Common myeloid progenitor, CD34-positive (primary cell): Measurements from ENCODE around the gene CFAP97.

ENCODE experiments used
- CTCF ChIA-PET: fragments of 350-600 bp; sonication (Branson Sonifier 250); formaldehyde crosslinking; loops from one replicate; lab custom pipeline; 2021; ENCODE audit warnings: antibody characterized with exemption; lab: Charles Lee
- POLR2A ChIA-PET: fragments of 350-600 bp; sonication (Branson Sonifier 250); formaldehyde crosslinking; loops from one replicate; lab custom pipeline; 2021; ENCODE audit warnings: antibody characterized with exemption; lab: Charles Lee
- DNase-seq, 3 donors: peaks; one replicate each; pipeline versions ENCODE4 v3.0.0 to v3.0.0-alpha.2; 2013
- H3K27ac ChIP-seq, 2 experiments: 1 replicate in 1 of 2; 2 replicates in 1 of 2; pipeline ENCODE4 v1.7.0; 2013; ENCODE audit warnings: inconsistent platforms in 2 of 2, low read length in 2 of 2, mild to moderate bottlenecking in 2 of 2, low read depth in 1 of 2, moderate library complexity in 1 of 2; ENCODE audit not compliant: severe bottlenecking in 2 of 2, insufficient read depth in 1 of 2, poor library complexity in 1 of 2
- H3K27me3 ChIP-seq, 5 experiments: replicated peaks in 2 of 5; 1 replicate in 3 of 5; 2 replicates in 2 of 5; pipeline versions ENCODE4 v1.6.1 to v1.7.0; 2013; ENCODE audit warnings: low read length in 4 of 5, mild to moderate bottlenecking in 2 of 5, moderate library complexity in 2 of 5, inconsistent platforms in 1 of 5; ENCODE audit not compliant: insufficient read depth in 5 of 5, control insufficient read depth in 4 of 5
- H3K36me3 ChIP-seq, 4 experiments: 1 replicate in 2 of 4; 2 replicates in 2 of 4; pipeline versions ENCODE4 v1.6.1 to v1.7.0; 2013; ENCODE audit warnings: low read length in 3 of 4, control low read depth in 1 of 4, mild to moderate bottlenecking in 1 of 4; ENCODE audit not compliant: control insufficient read depth in 4 of 4, insufficient read depth in 4 of 4
- H3K4me1 ChIP-seq, 4 experiments: 1 replicate in 3 of 4; 2 replicates in 1 of 4; pipeline versions ENCODE4 v1.6.1 to v1.7.1; 2013; ENCODE audit warnings: low read length in 3 of 4, mild to moderate bottlenecking in 3 of 4, control low read depth in 1 of 4, inconsistent platforms in 1 of 4, moderate library complexity in 1 of 4; ENCODE audit not compliant: control insufficient read depth in 4 of 4, insufficient read depth in 4 of 4; ENCODE audit errors: control extremely low read depth in 1 of 4
- H3K4me3 ChIP-seq, 7 experiments: 1 replicate in 4 of 7; 2 replicates in 3 of 7; pipeline versions ENCODE4 v1.5.1 to v1.7.0; 2013; ENCODE audit warnings: mild to moderate bottlenecking in 7 of 7, low read length in 6 of 7, moderate library complexity in 6 of 7, inconsistent platforms in 2 of 7, low read depth in 2 of 7, control low read depth in 1 of 7; ENCODE audit not compliant: insufficient read depth in 4 of 7, control insufficient read depth in 1 of 7; ENCODE audit errors: extremely low read depth in 1 of 7
- H3K9me3 ChIP-seq, 5 experiments: 1 replicate in 4 of 5; 2 replicates in 1 of 5; pipeline versions ENCODE4 v1.6.1 to v1.7.1; 2013; ENCODE audit warnings: low read length in 4 of 5, mild to moderate bottlenecking in 2 of 5, inconsistent platforms in 1 of 5, low read depth in 1 of 5, moderate library complexity in 1 of 5; ENCODE audit not compliant: control insufficient read depth in 4 of 5, insufficient read depth in 2 of 5; ENCODE audit errors: control extremely low read depth in 1 of 5
- WGBS: methylation state at CpG from one replicate; pipeline ENCODE4 v1.1.5; 2013; ENCODE audit not compliant: insufficient coverage; 5-methylcytosine and 5-hydroxymethylcytosine counted together

CFAP97 gene

GRCh38 chr4:185138161-185138560 is 65.6 kb downstream of the CFAP97 start:
- no peaks in the 10 kb centered on the region for H3K36me3 ChIP-seq
- no peak overlapping the region for H3K4me3 ChIP-seq
- H3K27ac ChIP-seq, result no peak overlapping the region
- ChIA-PET CTCF (interaction anchor here (2.9 kb wide), 1 partner anchor 15 kb away, joined by 8 read pairs; no protein-coding TSS in a partner anchor), POLR2A (no interaction called here)
- 83% methylated on average over 5 of the region's 10 CpGs for WGBS
- DNase-seq, result no peak
- H3K4me1 ChIP-seq, result peaks cover 0 to 8% (median 7%) of the 10 kb centered on the region in 4 experiments
- H3K27me3 ChIP-seq, result peaks cover 0 to 8% (median 2%) of the 10 kb centered on the region in 5 experiments
- no peaks in the 10 kb centered on the region for H3K9me3 ChIP-seq

- Histone ChIP-seq H3K36me3 (no peaks in the 10 kb centered on the region), H3K4me3 (no peak overlapping the region), H3K9me3 (no peaks in the 10 kb centered on the region), H3K27me3 (peaks cover 0 to 8% (median 2%) of the 10 kb centered on the region in 5 experiments), H3K4me1 (peaks cover 0 to 2% (median 1%) of the 10 kb centered on the region in 4 experiments), H3K27ac (no peak overlapping the region)
- CTCF ChIA-PET, result interaction anchor here (1.2 to 1.6 kb wide), 4 partner anchors 89 to 114 kb away, joined by 3 to 5 read pairs (median 4); no protein-coding TSS in a partner anchor
- POLR2A ChIA-PET, result no interaction called here
- DNase-seq, result no peak
- 89% methylated on average over 22 of the region's 24 CpGs for WGBS
These were observed 66.4 kb downstream of the CFAP97 start for GRCh38 chr4:185137233-185137925.

GRCh38 chr4:185134307-185134869 is 69.4 kb downstream of the CFAP97 start:
- Histone ChIP-seq H3K4me1 (no peaks in the 10 kb centered on the region), H3K9me3 (no peaks in the 10 kb centered on the region), H3K36me3 (no peaks in the 10 kb centered on the region), H3K4me3 (no peak overlapping the region), H3K27ac (no peak overlapping the region), H3K27me3 (peaks cover 0 to 22% (median 0%) of the 10 kb centered on the region in 5 experiments)
- CTCF ChIA-PET, result interaction anchor here (0.6 to 2.5 kb wide), 19 partner anchors 8 to 172 kb away, joined by 3 to 21 read pairs (median 4); partner anchors contain the start of gene SLC25A4
- POLR2A ChIA-PET, result no interaction called here
- DNase-seq, result peak; percentile 55 to 73 (median 70)
- WGBS, result 17% methylated on average over 1 of the region's 3 CpGs

GRCh38 chr4:185128272-185129119 is 75.3 kb downstream of the CFAP97 start:
- peaks cover 7 to 54% (median 23%) of the 10 kb centered on the region in 5 experiments for H3K27me3 ChIP-seq

GRCh38 chr4:185127021-185127925 is 76.5 kb downstream of the CFAP97 start:
- no peaks in the 10 kb centered on the region for H3K36me3 ChIP-seq
- ChIA-PET CTCF (interaction anchor here (1.3 kb wide), 2 partner anchors 15 to 19 kb away, joined by 3 to 4 read pairs; no protein-coding TSS in a partner anchor), POLR2A (no interaction called here)
- WGBS, result 12% methylated on average over 57 of the region's 64 CpGs
- no peaks in the 10 kb centered on the region for H3K9me3 ChIP-seq
- H3K27me3 ChIP-seq, result peaks cover 11 to 54% (median 23%) of the 10 kb centered on the region in 5 experiments
- peaks cover 0 to 19% (median 15%) of the 10 kb centered on the region in 4 experiments for H3K4me1 ChIP-seq
- peak overlapping the region; percentile 1 to 73 (median 34) for H3K4me3 ChIP-seq
- DNase-seq, result peak in 2 of 3 donors; percentile 40 to 56
- no peak overlapping the region for H3K27ac ChIP-seq

More at GRCh38 chr4:185128272-185129119, 75.3 kb downstream of the CFAP97 start:
- H3K4me3 ChIP-seq, result peak overlapping the region; percentile 31 to 73 (median 34)
- ChIA-PET CTCF (interaction anchor here (0.6 kb wide), 1 partner anchor 33 kb away, joined by 4 read pairs; no protein-coding TSS in a partner anchor), POLR2A (no interaction called here)
- DNase-seq, result peak in 2 of 3 donors; percentile 47 to 55
- WGBS, result 2% methylated on average over 62 of the region's 74 CpGs
- no peaks in the 10 kb centered on the region for H3K36me3 ChIP-seq
- H3K27ac ChIP-seq, result no peak overlapping the region
- H3K4me1 ChIP-seq, result peaks cover 0 to 19% (median 15%) of the 10 kb centered on the region in 4 experiments
- H3K9me3 ChIP-seq, result no peaks in the 10 kb centered on the region

- no CpG with 5 or more reads among the region's 3 CpGs for WGBS
- ChIA-PET POLR2A (no interaction called here), CTCF (interaction anchor here (1.1 to 2.1 kb wide), 4 partner anchors 9 to 28 kb away, joined by 3 to 8 read pairs (median 4); no protein-coding TSS in a partner anchor)
- H3K4me3 ChIP-seq, result no peak overlapping the region
- H3K27me3 ChIP-seq, result peaks cover 9 to 43% (median 22%) of the 10 kb centered on the region in 5 experiments
- peaks cover 0 to 24% (median 20%) of the 10 kb centered on the region in 4 experiments for H3K4me1 ChIP-seq
- H3K36me3 ChIP-seq, result no peaks in the 10 kb centered on the region
- no peak overlapping the region for H3K27ac ChIP-seq
- no peak for DNase-seq
- no peaks in the 10 kb centered on the region for H3K9me3 ChIP-seq
These were observed 79.8 kb downstream of the CFAP97 start for GRCh38 chr4:185124006-185124405.
